Activated CD4-positive, alpha-beta T cell treated with anti-CD3 and anti-CD28 coated beads, Interleukin-2, Interleukin-6, amounts not matched to agents 100 ng/mL and 50 ng/mL, durations not matched to agents 16 hours and 8 hours (primary cell): ENCODE data around the gene U2AF1L4.

Experiments
- DNase-seq: peaks from one replicate; pipeline ENCODE4 v3.0.0-alpha.2; 2020

Gene U2AF1L4

GRCh38 chr19:35756377-35757230 lies 11.4 kb upstream of the U2AF1L4 start, which contains the start of gene HSPB6:
TSS of gene HSPB6 (minus strand) at chr19:35757029. CDS start at chr19:35757008, 21 bp downstream.
- no peak for DNase-seq

GRCh38 chr19:35755550-35756376 lies 10.5 kb upstream of the U2AF1L4 start:
- DNase-seq = peak; percentile 46

- no peak for DNase-seq
These were observed 9.9 kb upstream of the U2AF1L4 start for GRCh38 chr19:35755131-35755549.

- DNase-seq = no peak
These were observed 9.3 kb upstream of the U2AF1L4 start for GRCh38 chr19:35754370-35755130.

GRCh38 chr19:35753634-35754369 lies 8.6 kb upstream of the U2AF1L4 start:
- no peak for DNase-seq

- no peak for DNase-seq
These were observed 7.6 kb upstream of the U2AF1L4 start for GRCh38 chr19:35752746-35753350.

- no peak for DNase-seq
These were observed 6.9 kb upstream of the U2AF1L4 start for GRCh38 chr19:35751839-35752745.

GRCh38 chr19:35750167-35750566 lies 4.9 kb upstream of the U2AF1L4 start:
- DNase-seq = no peak

- peak; percentile 99 for DNase-seq
These were observed 3.1 kb upstream of the U2AF1L4 start, which contains the start of gene LIN37 for GRCh38 chr19:35748106-35749020. TSS of gene LIN37 (plus strand) at chr19:35748576. CDS start at chr19:35748725, 149 bp downstream.

GRCh38 chr19:35746531-35746930 lies 1.3 kb upstream of the U2AF1L4 start:
- no peak for DNase-seq

- DNase-seq = no peak
These were observed 857 bp upstream of the U2AF1L4 start for GRCh38 chr19:35746087-35746462.

- peak; percentile 97 for DNase-seq
These were observed 539 bp downstream of the U2AF1L4 start for GRCh38 chr19:35744430-35745327.

GRCh38 chr19:35743640-35744429 lies 1.4 kb downstream of the U2AF1L4 start:
- DNase-seq = no peak

GRCh38 chr19:35742121-35742724 lies 3.0 kb downstream of the U2AF1L4 start, which contains the start of gene IGFLR1:
TSS of gene IGFLR1 (minus strand) at chr19:35742452. CDS start at chr19:35741180, 1,272 bp downstream.
- DNase-seq = peak; percentile 80

GRCh38 chr19:35741203-35741515 lies 4.1 kb downstream of the U2AF1L4 start:
- no peak for DNase-seq

GRCh38 chr19:35740423-35741202 lies 4.6 kb downstream of the U2AF1L4 start:
- peak; percentile 98 for DNase-seq
